ENCODE measurements around the gene AUP1.

- TF ChIP-seq CTCF (IDR thresholded peaks at IDR 0.05) (no peak), POLR2A (IDR thresholded peaks at IDR 0.05) (no peak)
Observed at GRCh38 chr2:74556831-74557370, 27.4 kb upstream of the AUP1 start.

Data from body of pancreas (tissue), 4 donors.